M059J (cell line): Measurements from ENCODE around the gene TCP11. TPM values are rescaled to one million over a fixed set of nuclear protein-coding genes. Genes with fewer than 3 reads are reported as not detected.

Source experiments
- DNase-seq: peaks from one replicate; pipeline ENCODE4 v3.0.0-alpha.2; 2012; ENCODE audit warnings: low read depth
- total RNA-seq: library from RNA; depleted of rRNA; stranded (reverse); fragments of >200 nt; shearing (Covaris generic); gene quantifications from 2 replicates; pipeline ENCODE4 v1.2.3, GENCODE V29; 2014

Gene TCP11
- total RNA-seq, 1 experiment from 2014 or later = not detected

DNA sequence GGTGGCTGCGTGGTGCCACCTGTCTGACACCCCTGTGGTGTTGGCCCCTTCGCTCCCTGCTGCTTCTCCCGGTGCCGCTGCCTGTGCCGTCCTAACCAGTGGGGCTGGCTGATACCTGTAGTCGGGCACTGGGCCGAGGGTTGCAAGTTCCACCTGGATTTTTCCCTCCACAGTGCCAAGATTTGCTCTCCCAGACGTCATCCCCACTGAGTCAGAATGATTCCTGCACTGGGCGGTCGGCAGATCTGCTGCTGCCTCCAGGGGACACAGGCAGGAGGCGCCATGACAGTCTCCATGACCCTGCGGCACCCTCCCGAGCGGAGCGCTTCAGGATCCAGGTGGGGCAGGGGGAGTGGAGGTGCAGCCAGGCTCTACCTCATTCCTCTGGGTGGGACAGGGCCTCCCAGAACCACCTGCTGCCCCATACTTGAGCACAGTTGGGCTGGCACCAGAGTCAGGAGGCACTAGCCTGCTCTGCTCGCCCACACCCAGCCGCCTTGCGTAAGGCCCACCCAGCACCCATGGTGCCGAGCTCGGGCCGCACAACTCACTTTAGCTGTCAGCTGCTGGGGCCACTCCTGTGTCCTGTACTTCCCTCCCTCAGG lies 60.2 kb downstream of the TCP11 start:
- DNase-seq = no peak

DNA sequence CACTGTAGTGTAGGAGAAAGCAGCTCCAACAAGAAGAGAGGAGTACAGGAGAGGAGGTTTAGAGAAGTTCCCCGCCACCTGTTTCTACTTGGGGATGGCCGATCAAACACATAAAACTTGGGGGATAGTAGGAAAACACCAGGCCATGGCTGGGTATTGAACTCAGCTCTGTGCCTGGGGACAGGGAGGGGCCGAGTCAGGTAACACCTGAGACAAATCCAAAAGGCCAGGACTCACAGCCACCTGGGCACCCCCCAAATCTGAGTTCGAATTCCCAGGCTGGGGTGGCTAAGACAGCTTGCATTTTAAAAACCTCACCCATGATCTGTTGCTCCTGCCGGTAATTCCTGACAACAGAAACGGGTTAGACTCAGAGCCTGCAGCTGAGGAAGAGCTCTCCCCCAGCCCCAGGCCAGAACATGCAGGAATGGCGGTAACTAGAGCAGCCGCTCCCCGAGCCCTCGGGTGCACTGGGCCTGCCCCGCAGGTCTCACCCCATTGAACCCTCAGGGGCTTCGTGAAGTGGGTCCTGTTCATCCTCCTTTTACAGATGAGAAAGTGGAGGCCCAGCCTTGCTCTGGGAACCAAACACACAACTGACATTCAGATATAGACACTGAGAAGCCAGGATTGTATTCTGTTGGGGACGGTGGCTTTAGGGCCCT lies 61.0 kb downstream of the TCP11 start:
- DNase-seq = no peak

DNA sequence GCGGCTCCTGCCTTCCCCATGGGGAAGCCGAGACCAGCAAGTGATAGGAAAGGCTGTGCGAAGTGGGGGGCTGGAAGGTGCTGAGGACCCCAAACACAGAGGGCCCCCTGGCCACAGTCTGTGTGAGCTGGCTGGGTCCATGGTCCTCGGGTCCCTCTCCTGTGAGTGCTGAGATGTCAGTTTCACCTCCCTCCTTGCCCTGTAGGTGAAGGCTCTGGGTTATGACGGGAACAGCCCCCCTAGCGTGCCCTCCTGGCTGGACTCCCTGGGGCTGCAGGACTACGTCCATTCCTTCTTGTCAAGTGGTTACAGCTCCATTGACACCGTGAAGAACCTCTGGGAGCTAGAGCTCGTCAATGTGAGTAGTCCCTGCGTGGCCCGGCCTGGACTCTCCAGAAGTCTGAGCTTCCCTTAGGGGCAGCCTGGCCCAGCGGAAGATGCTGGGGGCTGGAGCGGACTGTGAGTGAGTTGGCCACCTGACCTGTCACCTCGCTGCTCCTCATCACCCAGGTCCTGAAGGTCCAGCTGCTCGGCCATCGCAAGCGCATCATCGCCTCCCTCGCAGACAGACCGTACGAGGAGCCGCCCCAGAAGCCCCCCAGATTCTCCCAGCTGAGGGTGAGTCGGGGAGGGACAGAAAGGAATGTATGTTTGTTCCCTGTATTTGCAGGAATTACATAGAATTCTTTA lies 61.7 kb downstream of the TCP11 start:
- no peak for DNase-seq

DNA sequence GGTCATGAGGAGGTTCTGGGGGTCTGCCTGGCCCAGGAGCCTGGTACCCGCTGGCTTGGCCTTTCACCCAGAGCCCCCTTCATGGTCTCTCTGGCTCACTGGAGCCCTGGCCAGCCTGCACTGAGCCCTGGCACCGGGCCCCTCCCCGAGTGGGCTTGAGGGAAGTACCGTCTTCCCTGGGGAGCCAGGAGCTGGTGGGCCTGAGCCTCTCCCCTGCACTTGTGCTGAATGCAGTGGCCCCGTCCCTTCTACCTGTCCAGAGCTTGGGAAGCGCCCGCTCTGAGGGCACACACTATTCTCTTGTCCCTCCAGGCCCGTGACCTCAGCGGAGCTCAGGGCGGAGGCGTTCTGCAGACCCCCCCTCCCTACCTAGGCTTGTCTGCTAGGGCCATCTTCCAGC lies 62.2 kb downstream of the TCP11 start:
- DNase-seq = no peak

DNA sequence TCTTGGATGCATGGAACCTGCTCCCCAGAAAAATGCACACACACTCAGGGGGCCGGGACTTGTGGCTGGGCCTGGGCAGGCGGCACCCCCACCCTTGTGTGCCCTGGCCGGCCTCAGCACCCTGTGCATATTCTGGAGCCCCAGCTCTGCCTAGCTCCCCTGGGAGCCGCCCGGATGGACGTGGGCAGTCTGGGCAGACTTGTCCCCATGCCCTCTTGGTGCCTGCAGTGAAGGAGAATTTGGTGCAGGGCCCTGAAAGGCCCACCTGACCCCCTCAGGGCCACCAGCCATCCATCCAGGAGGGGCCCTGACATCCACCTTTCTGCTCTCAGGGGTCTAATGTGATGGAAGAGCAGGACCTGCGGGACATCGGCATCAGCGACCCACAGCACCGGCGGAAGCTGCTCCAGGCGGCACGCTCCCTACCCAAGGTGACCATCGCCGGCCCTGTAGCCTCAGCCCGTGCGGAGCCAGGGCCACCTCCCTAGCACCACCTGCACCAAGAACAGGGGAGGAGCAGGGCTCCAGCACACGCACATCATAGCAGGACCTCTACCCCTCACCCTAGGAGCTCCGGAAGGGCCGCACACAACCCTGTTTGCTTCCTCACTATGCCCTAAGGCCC lies 62.8 kb downstream of the TCP11 start:
- no peak for DNase-seq

DNA sequence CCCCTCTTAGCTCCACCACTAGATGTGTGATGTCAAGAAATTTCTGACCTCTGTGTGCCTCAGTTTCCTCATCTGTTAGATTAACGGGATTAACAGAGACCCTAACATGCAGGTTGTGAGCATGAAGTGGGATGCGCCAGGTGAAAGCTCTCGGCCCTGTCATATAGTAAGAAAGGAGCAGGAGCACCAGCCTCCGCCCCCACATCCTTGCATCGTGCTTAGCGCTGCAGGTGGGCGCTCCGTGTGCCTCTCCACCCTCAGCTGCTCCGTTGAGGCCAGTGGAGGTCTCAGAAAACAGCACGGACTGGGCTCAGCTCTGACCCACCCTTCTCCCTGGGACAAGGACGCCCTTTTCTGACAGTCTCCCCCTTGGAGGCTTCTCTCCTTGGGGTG lies 63.4 kb downstream of the TCP11 start:
- DNase-seq = no peak

DNA sequence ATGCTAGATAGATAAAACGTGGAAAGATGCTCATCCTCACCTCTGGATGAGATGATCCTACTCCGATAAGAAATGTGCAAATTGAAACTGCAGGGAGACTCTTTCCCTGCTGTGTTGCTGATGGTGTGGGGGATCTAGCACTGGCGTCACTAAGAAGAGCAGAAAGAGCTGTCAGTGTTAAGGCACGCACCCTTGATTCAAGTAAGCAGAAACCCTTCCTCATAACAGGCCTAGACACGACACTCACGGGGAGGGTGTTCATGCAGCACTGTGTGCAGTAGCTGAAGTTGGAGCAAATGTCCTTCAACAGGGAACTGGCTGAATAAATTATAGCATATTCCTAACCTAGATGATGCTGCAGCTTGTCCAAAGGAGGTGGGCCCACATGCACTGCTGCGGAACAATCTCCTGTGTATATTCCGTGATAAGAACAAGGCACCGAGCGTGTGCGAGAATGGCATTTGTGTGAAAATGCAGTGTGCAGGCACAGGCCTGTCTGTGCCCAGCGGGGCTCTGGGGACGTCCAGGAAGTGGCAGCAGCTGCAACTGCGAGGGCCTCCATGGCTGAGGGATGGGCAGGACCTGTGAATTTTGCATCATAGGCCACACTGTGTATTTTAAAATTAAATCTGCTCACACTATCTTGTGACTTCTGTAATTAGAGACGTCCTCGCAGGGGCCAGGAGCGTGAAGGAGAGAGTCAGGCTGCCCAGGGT lies 64.0 kb downstream of the TCP11 start:
- no peak for DNase-seq

DNA sequence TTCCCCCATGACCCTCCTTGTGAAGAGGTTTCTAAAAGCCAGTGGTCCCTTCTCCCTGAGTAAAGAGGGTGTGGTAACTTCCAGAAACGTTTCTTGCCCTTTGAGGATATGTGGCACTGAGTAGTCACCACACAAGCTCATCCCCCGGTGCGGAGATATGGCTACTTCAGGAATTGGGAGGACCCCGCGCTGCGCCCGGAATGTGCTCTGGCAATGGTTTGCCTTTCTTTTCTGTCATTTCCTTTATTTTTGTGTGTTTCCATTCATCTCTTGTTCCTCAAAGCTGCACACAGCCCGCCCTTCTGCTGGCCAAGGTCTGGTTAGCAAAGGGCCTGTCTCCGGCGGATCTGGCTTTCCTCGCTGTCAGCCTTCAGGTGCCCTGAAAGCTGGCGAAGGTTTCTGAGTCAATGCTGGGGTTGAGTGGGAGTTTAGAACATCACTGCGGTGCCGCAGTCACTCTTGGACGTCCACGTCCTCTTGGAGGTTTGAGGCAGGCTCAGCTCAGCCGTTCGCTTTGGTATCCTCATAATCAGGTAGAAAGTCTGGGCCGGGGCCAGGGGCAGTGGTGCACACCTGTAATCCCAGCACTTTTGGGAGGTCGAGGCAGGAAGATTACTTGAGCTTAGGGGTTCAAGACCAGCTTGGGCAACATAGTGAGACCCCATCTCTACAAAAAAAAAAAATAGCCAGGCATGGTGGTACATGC lies 67.2 kb downstream of the TCP11 start:
- DNase-seq = no peak

DNA sequence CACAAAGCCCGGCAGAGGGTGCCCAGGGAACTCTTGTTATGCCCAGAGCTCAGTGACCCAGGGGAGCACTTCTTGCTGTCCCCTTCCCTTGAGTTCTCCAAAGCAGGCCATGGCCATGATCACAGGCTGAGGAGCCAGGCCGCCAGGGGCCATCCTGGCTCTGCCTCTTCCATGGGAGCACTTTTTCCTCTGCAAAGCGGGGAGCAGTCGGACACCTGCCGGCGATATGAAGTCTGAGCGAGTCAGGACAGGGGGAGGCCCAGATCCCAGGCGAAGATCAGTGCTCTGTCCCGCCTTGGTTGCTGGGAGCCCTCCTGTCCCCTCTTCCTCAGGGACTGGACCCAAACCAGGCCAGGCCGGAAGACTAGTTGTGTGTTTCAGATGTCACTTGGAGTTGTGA lies 67.9 kb downstream of the TCP11 start:
- DNase-seq = no peak

DNA sequence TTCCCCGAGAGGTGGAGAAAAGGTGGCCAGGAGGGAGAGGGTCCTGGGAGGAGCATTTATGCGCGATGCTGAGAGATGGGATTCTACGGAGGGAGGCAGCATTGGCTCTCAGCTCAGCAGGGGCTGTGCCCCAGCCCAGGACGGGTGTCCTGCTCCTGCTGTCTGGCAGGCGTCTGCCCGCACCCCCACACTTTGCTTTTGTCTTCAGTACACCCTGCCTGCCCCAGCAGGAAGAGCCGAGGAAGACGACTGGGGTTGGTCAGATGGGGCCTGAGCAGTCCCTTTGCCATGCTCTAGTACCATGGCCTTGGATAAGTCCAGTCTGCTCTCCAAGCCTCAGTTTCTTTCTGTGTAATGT lies 68.5 kb downstream of the TCP11 start:
- DNase-seq = no peak

DNA sequence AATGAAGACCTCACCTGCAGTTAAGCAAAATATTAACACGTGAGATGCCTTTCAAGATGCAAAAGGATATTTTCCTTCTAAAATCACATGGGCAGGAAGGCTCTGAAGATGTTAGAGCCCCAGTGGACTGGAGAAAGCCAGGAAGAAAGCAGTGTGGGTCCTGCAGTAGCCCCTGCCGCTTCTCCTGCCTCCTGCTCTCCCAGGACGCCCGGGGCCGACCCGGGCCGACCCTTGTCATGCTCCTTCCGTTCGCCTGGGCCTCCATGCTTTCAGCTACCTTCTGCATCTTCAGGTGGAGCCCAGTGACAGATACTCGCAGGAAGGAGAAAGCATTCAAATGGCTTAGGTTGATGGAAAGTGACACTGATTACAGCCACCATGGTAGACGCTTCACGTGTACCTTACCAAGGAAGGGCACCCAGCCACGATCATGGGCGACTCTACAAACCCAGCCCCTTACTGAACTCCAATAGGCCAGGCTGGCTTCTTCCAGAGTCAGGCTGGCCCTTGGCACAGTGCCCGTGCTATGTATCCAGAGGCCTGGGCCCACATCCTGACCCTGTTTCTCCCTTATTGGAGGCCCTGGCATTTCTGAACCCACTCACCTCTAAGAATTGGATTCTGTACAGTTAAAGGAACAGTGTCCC lies 69.0 kb downstream of the TCP11 start:
- no peak for DNase-seq

DNA sequence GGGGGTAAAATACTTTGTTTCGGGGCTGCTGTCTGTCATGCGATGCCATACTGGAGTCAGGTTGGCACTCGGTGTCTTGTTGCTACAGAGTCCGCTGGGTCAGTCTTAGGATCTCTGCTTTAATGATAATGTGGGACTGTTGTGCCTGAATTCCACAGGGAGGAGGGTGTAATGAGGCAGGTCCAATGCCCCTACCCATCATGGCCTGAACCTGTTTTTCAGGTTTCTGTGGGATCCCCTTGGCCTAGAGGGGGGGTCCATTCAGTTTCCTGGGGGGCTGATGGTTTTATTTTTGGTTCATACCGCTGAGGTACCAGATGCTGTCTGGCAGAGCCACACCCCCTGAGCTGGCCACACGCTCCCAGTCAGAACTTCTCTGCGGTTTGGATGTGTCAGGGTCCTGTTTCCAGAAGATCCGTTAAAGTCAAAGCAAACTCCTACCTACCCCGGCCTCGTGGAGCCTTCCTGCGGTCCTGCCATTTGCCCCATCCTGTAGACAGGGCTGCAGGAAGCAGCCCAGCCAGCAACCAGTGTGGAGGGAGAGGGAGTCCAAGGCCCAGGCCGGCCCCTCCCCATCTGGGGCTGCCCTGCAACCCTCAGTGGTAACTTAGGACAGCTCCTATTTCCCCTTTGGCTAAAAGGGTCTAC lies 69.7 kb downstream of the TCP11 start:
- DNase-seq = no peak

DNA sequence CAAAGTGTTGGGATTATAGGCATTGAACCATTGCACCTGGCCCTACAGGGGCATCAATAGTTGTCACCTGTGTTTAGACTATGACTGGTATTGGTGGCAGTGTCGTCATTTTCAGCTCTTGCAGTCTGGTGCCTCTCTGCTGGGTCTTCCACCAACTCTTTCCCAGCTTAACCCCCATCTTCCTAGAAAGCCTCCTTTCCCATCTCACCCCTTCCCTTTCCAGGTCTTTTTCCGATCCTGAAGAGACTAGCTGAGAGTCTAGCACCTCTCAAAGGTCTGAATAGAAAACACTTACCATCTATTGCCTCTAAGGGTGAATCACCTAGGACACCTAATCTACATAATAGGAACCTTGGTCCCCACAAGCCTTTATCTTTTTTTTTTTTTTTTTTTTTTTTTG lies 71.0 kb downstream of the TCP11 start:
- no peak for DNase-seq

DNA sequence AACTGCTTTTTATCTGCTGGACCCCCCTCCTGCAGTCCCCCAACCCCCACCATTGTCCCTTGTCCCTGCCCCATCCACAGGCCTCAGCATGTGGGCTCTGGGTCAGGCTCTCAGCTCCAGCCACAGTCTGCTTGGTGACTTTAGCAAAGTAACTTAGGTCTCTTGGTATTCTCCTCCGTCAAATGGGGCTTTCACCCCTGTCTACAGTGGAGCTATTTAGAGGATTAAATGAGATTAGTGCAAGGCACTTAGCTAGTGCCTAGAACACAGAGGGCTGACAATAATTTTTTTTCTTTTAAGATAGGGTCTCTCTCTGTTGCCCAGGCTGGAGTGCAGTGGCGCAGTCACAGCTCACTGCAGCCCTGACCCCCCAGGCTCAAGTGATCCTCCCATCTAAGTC lies 71.9 kb downstream of the TCP11 start:
- no peak for DNase-seq

DNA sequence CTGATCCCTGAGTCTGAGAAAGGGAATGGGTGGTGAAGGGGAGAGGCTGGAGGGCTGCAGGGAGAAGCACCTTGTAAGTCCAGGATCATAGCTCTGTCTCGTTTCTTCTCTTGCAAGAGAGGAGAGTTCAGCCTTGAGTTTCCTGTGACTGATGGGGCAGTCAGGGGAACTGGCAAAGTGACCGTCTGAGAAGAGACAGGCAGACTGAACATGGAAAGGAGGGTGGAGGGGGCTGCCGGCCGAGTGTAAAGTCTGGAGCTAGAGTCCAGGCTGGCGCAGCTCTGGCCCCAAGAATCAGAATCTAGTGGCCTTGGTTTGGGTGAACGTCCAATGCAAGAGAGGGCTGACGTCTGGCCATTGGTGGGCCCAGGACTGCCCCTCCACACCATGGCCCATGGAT lies 72.5 kb downstream of the TCP11 start:
- no peak for DNase-seq

DNA sequence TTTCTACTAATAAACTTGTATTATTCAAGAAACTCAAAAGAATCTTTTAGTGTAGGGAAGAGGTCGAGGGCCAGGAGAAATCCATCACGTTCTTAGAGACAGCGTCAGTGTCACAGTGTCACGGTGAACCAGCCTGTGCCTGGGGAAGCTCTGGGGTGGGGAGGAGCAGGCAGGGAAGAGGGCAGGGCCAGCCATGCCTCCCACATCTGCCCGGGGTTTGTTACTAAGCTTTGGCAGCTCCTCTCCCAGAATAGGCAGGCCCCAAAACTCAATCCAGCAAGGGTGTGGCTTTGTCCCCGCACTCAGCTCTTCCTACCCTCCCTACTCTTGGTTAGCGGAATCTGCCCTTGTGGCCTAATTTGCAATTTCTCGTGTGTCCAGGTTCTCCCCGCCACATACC lies 72.9 kb downstream of the TCP11 start:
- no peak for DNase-seq
